Retina (tissue), 1 donor: ENCODE measurements around the gene BSN.

ENCODE experiments used
- DNase-seq: peaks from one replicate; pipeline ENCODE4 v3.0.0-alpha.2; 2016

BSN gene

DNA sequence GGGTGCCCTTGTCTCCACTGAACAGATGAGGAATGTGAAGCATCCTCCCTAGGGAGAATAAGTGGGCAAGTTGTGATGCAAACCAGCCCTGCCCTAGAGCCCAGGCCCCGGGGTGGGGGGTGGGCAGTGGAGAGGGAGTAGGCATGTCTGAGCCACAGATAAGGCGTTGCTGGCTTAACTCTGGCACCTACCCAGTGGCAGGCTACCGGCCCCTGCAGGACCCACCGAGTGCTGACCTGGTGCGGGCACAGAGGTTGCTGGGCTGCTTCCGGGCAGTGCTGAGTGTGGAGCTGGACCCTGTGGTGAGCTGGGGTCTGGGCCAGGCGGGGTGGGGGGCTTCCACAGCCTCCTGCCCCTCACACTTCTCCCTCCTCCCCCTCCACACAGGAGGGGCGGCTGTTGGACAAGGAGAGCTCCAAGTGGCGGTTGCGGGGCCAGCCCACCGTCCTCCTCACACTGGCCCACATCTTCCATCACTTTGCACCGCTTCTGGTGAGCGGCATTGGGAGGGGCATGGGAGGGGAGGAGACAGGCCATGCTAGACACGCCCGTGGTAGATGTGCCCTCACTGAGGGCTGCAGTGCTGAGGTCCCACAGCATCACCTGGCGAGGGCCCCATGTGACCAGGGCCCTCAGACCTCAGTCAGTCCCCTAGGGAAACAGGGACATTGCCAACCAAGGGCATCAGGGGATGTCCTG lies 145.2 kb downstream of the BSN start:
- no peak for DNase-seq

DNA sequence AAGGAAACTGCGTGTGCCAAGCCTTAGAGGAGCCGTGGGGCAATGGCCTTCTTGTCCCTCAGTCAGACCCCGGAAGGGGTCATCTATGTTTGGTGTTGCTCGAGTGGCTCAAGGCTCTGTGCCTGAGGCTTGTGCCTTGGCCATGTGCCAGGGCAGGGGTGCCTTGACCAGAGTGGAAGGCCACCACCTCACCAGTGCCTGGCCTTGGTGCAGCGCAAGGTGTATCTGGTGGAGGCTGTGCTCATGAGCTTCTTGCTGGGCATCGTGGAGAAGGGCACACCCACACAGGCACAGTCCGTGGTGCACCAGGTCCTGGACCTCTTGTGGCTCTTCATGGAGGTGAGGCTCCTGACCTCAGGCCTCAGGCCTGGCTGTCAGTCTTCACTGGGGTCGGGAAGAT lies 145.7 kb downstream of the BSN start:
- no peak for DNase-seq

DNA sequence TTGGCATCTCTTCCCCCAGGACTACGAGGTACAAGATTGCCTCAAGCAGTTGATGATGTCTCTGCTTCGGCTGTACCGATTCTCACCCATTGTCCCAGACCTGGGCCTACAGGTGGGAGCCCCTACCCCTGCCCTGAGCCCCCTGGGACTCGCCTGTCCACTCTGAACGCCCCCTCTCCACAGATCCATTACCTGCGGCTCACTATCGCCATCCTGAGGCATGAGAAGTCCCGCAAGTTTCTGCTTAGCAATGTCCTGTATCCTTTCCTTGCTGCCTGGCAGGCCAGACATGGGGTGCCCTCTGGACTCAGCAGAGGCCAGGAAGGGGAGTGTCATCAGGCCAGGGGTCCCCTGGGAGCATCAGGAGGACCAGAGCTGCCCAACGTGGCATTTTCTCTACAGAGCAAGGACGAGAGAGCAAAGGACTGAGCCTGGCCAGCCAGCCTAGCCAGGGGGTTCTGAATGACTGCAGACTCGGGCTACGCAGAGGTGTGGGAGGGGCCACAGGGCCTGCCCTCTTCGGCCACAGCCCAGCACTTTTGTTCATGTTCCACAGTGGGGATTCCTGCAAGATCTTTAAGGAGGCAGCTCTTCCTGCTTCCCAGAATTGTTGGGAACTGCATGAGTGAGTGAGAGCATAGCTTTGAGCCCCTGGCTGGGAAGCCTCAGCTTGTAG lies 146.3 kb downstream of the BSN start:
- DNase-seq = no peak

DNA sequence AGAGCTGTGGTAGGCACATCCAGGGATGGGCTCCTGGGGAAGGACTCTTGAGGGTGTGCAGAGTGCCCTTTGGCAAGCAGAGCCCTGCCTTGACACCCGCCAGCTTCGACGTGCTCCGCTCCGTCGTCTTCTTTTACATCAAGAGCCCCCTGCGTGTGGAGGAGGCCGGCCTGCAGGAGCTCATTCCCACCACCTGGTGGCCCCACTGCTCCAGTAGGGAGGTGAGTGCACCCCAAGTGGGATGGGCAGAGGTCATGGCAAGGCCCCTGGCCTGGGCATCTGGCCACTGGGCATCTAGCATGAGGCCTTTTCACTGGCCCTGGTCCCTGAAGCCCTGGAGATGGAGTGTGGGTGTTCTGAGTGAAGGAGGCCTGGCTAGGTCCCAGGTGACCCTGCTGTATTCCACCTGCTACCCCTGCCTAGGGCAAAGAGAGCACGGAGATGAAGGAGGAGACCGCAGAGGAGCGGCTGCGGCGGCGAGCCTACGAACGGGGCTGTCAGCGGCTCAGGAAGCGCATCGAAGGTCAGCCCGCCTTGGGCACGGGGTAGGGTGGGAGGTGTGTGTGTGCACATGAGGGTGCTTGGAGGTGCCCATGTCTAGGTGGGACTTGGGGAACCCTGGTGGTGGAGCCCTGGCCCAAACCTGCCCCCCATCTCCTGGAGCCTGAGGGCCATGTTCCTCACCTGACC lies 147.3 kb downstream of the BSN start:
- DNase-seq = no peak

DNA sequence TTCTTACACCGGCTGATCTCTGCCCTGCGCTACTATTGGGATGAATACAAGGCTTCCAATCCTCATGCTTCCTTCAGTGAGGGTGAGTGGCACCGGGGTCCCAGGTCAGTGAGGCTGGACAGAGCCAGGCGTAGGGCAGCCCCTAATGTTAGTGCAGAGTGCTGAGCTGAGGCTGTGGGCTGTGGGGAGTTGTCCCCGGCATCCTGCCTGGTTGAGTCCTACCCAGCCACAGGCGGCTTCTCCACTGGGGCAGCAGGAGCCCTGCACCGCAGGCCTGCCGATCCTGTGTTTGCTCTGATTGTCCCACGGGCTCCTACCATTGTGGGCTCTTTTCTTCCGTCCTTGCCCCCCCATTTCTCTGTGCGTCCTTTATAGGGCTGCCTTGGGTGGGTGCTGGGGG lies 148.4 kb downstream of the BSN start:
- DNase-seq = no peak

DNA sequence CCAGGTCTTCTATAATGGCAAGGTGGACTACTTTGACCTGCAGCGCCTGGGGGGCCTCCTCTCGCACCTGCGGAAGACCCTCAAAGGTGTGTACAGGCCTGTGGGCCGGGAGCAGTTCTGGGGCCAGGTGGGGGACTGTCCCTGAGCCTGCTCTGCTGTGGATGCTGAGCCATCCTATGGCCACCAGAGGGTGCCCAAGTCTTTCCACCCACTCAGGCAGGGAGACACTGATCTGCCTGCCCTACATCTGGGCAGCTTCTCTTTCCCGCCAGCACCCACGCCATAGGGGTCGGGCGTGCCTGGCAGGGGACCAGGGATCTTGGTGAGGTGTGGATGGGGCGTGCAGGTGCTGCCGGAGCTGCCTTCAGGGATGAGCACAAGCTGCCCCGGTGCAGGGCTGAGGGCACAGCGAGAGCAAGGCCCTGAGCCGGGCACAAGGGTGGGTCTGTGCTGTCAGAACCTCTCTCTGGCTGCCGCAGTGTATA lies 149.2 kb downstream of the BSN start:
- DNase-seq = peak; percentile 71

DNA sequence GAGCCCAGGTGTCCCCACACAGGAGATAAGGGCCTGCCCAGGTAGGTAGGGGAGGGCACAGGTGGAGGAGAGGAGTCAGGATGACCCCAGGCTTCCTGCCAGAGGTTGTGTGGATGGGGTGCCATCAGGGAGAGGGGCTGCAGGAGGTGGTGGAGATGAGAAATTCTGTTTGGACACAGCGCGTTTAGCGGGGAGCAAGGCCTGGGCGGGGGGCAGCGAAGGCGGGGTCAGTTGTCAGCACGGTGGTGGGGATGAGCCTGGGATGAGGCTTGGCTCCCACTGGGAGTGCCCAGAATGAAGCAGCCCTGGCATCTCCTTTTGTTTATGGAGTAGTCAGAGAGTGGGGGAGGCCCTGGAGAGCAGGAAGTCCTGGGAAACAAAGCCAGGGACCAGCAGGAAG lies 149.7 kb downstream of the BSN start:
- DNase-seq = no peak

DNA sequence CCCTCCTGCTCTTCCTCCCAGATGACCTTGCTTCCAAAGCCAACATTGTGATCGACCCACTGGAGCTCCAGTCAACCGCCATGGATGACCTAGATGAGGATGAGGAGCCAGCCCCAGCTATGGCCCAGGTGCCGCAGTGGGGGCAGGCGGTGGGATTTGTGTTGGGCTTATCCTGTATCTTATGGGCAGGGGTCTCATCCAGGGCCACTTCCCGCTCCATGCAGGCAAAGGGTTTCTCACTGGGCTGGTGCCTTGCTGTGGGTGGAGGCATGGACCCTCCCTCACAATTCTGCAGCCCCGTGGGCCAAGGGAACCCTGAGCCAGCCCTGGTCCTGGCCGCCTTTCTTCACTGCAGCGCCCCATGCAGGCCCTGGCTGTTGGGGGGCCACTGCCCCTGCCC lies 150.4 kb downstream of the BSN start:
- DNase-seq = no peak

DNA sequence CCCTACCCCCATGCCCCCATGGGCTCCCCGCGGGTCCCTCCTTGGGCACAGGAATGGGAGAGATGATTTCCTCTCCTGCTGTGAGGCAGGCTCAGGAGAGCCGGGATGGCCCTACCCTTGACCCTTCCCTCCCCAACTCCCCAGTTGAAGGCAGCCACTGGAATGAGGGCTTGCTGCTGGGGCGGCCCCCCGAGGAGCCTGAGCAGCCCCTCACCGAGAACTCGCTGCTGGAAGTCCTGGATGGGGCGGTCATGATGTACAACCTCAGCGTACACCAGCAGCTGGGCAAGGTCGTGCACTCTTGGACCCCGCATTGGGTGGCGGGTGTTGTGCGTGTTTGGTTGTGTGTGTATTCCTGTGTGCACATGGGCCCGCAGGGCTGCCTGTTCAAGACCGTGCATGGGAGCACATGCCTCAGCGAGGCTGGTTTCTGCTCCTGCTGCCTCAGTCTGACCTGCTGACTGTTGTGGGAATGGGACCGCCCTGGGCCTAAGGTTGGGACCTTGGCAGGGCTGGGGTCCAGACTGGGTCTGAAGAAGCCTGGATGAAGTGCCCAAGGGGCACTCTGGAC lies 151.2 kb downstream of the BSN start:
- DNase-seq = no peak

DNA sequence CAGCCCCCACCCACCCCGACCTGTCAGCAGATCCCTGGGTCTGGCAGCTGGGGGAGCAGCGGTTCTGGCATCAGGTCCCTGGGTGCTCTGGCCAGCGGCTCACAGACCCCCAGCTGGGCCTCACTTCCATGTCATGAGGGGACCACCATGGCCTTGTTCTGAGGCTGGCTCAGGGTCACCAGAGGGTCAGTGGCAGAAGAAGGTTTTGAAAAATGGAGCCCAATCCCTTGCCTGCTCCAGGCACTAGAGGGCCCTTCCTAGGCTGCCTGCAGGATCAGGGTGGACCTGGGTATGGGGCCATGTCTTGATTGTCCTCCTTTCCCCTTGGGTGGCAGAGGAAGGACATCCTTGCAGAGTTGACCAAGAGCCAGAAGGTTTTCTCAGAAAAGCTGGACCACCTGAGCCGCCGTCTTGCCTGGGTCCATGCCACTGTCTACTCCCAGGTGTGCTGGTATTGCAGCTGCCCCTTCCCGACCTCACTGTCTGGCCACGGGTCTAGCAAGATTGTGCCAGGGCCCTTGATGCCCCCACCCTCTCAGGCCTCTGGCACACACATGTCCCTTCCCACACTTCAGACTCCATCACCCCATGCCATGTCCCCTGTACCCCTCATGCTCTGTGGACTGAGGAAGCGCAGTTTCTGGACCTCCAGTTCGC lies 152.3 kb downstream of the BSN start:
- no peak for DNase-seq

DNA sequence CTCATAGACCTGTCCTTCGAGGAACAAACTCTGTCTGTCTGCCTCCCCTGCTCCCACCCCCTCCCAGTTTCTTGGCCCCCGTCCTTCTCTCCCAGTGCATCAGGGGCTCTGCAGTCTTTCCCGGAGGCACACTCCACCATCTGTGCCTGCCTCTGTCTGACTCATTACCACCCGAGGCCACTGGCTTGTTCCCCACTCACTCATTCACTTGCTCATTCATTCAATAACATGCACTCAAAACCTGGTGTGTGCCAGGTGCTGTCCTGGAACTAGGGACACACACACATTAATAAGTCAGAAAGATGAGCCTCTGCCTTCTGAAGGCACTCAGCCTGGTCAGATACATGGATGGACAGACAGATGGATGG lies 152.8 kb downstream of the BSN start:
- no peak for DNase-seq

DNA sequence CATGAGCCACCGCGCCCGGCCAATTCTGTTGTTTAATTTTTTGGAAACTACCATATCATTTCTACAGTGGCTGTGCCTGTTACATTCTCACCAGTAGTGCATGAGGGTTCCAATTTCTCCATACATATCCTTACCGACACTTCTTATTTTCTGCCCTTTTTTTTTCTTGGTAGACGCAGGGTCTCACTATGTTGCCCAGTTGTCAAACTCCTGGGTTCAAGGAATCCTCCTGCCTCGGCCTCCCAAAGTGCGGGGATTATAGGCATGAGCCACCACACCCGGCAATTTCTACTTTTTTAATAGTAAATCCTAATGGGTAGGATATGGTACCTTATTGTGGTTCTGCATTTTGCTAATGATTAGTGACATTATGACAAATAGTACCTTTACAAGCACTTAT lies 155.6 kb downstream of the BSN start:
- no peak for DNase-seq

DNA sequence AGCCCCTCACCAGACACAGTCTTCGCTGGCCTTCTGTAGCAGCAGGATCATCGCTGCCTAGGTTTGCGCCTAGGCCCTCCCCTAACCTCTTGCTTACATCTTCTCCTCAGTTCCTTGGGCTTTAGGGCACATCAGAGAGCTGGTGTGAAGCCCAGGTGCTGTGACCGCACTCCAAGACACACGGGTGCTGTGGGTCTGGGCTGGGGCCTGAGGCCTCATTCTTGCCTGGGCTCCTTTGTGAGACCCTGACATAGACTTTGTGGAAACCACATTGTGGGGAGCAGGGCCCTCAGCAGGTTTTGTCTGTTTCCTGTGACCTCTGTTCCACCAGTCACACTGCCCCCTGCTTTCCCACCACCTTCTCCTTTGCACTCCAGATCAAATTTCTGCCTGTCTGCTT lies 157.2 kb downstream of the BSN start:
- no peak for DNase-seq

DNA sequence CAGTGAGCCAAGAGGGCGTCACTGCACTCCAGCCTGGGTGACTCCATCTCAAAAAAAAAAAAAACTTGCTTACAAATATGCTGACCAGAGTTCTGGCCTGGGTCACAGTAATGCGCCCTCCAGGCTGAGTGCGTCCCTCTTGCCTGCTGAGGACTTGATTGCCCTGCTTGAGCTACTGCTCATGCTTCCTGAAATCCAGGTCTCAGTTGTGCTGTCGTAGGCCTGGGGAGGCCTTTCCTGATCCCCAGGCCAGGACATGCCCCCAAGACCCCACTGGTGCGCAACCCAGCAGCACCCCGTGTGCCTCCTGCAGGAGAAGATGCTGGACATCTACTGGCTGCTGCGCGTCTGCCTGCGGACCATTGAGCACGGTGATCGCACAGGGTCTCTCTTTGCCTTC lies 157.9 kb downstream of the BSN start:
- DNase-seq = no peak

DNA sequence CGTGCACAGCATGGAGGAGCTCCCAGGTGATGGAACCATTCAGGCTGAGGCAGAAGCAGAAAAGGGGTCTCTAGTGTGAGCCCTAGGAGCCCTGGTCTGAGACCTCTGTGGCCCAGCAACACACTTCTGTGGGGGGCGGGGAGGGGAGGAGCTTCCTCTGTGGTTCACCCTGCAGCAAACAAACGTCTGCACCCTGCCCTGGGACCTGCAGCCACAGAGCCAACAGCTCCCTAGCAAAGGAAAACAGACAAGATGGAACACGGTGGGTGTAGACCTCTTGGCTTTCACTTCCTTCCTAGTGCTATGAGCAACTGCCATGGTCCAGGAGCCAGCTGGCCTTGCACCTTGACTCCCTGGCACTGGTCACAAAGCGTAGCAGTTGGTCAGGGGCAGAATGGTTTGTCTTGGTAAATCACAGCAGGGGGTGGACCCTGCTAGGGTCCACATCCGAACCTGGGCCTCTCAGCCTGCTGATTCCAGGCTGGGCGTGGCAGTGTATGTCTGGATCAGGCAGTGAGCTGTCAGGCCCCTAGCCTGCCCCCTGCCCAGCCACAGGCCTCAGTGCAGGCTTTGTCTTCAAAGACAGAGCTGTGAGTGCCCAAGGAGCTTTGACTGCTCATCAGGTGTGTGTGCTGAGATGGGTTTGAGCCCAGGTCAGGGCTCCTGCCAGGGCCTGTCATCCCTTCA lies 158.5 kb downstream of the BSN start:
- no peak for DNase-seq

DNA sequence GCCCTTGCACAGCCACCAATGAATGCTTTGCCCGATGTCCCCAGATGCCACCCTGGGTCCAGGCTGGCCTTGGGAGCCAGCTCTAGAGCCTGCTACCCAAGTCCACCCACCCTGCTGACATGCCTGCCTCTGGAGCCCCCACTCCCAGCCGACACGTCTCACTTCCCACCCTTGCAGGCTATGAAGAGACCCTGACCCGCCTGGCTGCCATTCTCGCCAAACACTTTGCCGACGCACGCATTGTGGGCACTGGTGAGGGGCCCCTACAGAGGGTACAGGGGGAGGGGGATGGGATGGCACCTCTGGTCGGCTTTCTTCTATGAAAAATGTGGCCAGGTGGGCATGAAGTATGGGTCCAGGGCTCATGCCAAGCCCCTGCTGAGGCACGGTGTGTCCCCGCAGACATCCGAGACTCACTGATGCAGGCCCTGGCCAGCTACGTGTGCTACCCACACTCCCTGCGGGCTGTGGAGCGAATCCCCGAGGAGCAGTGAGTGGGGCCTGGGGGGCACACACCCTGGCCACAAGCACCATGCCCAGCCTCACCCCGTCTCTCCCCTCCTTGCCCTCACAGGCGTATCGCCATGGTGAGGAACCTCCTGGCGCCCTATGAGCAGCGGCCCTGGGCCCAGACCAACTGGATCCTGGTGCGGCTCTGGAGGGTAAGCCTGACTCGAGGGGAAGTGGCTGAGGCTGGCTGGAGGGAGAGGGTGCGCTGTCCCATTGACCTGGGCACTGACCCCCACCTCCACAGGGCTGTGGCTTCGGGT lies 159.2 kb downstream of the BSN start:
- DNase-seq = no peak

DNA sequence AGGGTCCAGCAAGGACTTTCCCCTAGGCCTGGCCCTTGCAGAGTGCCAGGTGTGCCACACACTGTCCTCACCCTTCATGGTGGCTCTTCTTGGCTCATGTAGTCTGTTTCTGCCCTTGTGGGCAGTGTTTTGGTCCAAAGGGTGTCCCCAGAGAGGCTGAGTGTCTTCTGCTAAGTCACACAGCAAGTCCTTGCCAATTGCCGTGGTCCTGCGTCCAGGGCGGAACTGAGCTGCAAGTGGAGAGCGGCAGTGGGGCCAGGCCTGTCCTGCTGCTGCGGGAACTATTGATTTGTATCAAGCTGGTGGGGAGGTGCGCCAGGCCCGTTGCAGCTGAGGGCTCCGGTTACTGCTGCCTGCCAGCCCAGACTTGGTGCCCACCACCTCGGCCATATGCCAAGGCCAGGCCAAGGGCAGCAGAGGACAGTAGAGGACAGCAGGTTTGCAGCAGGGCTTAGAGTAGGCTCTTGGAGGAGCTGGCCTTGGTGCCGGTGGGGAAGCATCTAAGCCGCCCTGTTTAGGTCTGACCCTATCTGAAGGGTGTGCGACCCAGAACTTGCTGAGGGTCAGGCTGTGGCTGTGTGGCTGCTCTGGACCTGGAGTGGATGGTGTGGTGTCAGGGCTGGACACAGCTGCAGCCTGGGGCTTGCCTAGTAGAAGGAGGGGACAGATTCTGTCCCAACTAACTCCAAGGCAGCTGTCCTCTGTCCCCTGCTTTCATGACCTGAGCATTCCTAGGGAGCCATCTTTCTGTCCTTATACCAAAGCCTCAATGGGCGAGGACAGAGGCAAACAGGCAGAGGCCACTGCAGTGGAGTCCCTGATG lies 160.7 kb downstream of the BSN start:
- no peak for DNase-seq

DNA sequence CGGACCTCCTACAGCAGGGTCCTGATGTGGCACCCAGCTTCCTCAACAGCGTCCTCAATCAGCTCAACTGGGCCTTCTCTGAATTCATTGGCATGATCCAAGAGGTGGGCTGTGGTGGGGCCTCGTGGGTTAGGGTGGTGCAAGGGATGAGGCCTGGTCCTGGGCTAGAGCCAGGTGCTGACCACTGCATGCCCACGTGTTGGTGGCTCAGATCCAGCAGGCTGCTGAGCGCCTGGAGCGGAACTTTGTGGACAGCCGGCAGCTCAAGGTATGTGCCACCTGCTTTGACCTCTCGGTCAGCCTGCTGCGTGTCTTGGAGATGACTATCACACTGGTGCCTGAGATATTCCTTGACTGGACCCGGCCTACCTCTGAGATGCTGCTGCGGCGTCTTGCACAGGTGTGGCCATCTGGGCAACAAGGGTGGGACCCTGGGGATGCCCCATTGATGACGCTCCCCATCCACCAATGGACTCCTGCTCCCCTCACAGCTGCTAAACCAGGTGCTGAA lies 161.4 kb downstream of the BSN start:
- DNase-seq = no peak

DNA sequence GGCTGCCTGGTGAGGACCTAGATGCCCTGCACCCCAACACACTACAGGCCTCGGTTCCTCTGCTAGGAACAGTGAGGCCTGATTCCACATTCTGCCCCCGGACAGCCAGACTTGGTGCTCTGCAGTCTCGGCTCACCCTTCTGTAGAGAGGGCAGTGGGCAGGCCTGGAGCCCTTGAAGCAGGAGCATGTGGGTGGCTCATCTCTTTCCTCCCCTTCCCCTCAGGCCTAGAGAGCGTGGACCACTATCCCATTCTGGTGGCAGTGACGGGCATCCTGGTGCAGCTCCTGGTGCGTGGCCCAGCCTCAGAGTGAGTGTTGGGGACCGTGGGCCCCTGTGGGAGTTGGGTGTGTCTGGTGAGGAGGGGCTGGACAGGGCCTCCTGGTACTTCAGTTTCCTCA lies 161.9 kb downstream of the BSN start:
- no peak for DNase-seq

DNA sequence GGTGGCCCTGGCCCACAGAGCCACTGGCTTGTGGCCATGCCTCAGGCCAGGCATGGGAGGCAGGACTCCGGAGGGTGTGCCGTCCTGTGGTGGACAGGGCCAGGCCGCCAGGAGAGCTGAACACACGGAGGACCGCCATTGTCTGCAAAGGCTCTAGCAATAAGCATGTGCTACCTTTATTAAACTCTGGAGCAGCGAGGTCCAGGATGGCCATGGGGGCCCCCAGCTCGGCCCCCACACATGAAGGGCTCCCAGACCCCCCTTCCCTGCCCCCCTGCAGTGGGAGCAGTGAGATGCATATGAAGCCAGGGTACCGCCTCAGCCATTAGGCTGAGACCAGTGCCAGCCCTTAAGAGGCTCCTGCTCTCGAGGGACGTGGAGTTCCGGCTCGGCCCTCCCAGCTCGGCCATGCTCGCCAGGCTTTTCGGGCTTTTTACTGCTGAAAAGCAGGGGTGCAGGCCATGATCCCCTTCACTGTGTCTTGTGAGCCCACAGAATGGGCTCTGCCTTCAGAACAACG lies 162.5 kb downstream of the BSN start:
- no peak for DNase-seq
